Right atrium auricular region (tissue), 2 donors: ENCODE results near the gene TTC31. TPM values are rescaled to one million over a fixed set of nuclear protein-coding genes. Genes with fewer than 3 reads are reported as not detected.
"Not testable (repeated sequence)": the region's sequence is repeated elsewhere in the genome, so short reads cannot be mapped to it uniquely, and the experiment has no call there.

ENCODE experiments used
- DNase-seq: peaks from one replicate; pipeline ENCODE4 v3.0.0-alpha.2; 2019; ENCODE audit warnings: low spot score
- H3K27ac ChIP-seq, 2 donors: fragments of 200-600 bp; sonication (generic); 1 replicate in 1 of 2; 2 replicates in 1 of 2; pipeline ENCODE4 v1.5.1; 2016 to 2019
- H3K27me3 ChIP-seq, 2 donors: fragments of 200-600 bp; sonication (generic); one replicate each; pipeline versions ENCODE4 v1.5.1 to v1.6.0; 2017 to 2019
- H3K36me3 ChIP-seq: fragments of 200-600 bp; sonication (generic); one replicate; pipeline ENCODE4 v1.5.1; 2016
- H3K4me1 ChIP-seq, 2 donors: fragments of 200-600 bp; sonication (generic); one replicate each; pipeline versions ENCODE4 v1.5.1 to v1.6.0; 2017 to 2019
- H3K4me3 ChIP-seq, 2 donors: fragments of 200-600 bp; sonication (generic); 1 replicate in 1 of 2; 2 replicates in 1 of 2; pipeline ENCODE4 v1.5.1; 2017 to 2019; ENCODE audit warnings: mild to moderate bottlenecking in 1 of 2, moderate library complexity in 1 of 2
- H3K9me3 ChIP-seq, 2 donors: fragments of 200-600 bp; sonication (generic); one replicate each; pipeline ENCODE4 v1.5.1; 2019
- total RNA-seq, 2 donors: library from RNA; depleted of rRNA; stranded (reverse); fragments of >200 nt; gene quantifications; one replicate each; pipeline ENCODE4 v1.1.0, GENCODE V29; 2016
- TF ChIP-seq, protein P1 (sequence below), 2 donors: fragments of 200-600 bp; sonication (generic); IDR thresholded peaks; one replicate each; pipeline ENCODE4 v1.5.1; 2019; ENCODE audit warnings: antibody characterized with exemption in 2 of 2

The TTC31 gene
- total RNA-seq, 2 donors from 2014 or later, result 9.1 to 9.6 TPM

DNA sequence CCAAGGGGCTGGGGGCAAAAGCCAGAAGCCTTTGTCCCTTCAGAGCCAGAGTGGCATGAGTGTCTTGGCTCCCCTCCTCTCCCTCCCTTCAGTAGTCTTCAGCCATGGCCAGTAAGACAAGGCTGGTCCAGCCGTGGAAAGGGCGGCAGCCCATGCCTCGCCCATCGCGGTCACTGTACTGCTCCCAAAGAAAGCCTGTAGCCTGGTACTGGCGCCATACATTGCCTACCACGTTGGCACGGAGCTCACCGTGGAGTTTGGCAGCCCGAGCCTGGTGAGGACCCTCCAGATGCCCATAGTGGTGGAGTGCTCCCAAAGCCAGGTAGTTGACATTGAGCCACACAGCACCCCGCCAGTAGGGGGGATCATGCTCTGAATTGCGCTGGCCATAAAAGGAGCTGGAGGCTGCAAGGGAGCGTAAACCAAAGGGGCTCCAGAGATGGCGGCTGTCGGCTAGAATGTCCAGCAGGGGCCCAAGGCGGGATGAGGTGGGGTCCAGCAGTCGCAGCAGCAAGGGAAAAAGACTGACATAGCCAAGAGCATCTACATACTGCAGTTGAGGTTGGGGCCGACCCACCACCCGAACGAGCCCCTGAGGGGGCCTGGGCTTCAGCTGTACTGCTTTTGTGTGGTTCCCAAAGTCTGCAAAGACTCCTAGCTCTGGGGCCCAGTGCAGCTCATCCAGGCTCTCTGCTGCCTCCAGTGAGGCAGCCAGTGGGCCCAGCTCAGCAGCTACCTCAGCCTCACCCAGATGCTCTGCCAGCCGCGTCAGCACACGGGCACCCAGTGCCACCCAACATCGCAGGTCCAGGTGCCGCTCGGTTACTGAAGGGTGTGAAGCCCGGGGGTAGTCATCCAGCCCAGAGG is 21.5 kb upstream of the TTC31 start:
- Histone ChIP-seq H3K27me3 (no peaks in the 10 kb centered on the region), H3K36me3 (peaks cover 19% of the 10 kb centered on the region), H3K27ac (no peak overlapping the region), H3K4me1 (peaks cover 0 to 40% of the 10 kb centered on the region in 2 donors), H3K9me3 (no peaks in the 10 kb centered on the region), H3K4me3 (no peak overlapping the region)
- no peak for DNase-seq
- TF ChIP-seq, protein P1, sequence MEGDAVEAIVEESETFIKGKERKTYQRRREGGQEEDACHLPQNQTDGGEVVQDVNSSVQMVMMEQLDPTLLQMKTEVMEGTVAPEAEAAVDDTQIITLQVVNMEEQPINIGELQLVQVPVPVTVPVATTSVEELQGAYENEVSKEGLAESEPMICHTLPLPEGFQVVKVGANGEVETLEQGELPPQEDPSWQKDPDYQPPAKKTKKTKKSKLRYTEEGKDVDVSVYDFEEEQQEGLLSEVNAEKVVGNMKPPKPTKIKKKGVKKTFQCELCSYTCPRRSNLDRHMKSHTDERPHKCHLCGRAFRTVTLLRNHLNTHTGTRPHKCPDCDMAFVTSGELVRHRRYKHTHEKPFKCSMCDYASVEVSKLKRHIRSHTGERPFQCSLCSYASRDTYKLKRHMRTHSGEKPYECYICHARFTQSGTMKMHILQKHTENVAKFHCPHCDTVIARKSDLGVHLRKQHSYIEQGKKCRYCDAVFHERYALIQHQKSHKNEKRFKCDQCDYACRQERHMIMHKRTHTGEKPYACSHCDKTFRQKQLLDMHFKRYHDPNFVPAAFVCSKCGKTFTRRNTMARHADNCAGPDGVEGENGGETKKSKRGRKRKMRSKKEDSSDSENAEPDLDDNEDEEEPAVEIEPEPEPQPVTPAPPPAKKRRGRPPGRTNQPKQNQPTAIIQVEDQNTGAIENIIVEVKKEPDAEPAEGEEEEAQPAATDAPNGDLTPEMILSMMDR (IDR thresholded peaks at IDR 0.05), result no peak

DNA sequence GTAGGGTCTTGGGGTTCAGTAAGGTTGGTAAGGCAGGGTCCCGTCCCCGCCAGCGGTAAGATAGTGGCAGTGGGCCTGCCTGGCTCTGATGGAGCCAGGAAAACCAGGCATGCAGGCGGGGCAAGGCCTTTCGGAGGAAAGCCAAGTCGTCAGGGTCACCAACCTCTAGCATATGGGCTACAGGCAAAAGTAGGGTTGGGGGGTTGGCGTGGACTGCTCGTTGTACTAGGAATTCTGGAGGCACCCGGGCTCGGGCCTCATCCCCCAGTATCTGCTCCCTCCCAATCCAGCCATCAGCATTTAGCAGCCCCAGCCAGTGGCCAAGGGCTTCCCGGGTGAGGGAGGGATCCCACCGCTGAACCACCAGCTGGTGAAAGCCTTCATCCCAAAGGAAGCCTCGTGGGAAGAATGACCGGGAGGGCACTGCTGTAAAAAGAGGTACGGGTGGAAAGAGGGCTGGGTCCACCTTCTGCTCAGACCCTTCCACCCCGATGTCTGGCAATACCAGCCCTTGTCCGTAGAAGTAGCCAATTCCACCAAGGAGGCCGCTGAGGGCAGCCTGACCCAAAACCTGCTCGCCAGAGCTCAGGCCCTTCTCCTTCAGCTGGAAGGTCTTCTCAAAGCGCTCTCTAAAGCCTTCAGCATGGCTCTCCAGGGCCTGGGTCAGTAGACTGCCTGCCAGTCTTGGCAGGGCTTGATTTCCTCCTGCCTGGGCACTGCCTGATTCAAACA is 20.7 kb upstream of the TTC31 start:
- H3K4me3 ChIP-seq, result no peak overlapping the region
- no peak for DNase-seq

GRCh38 chr2:74462786-74463105 is 20.1 kb upstream of the TTC31 start:
- TF ChIP-seq, protein P1 (IDR thresholded peaks at IDR 0.05), result no peak
- H3K27me3 ChIP-seq, result no peaks in the 10 kb centered on the region
- no peak for DNase-seq
- peaks cover 19% of the 10 kb centered on the region for H3K36me3 ChIP-seq
- peaks cover 0 to 28% of the 10 kb centered on the region in 2 donors for H3K4me1 ChIP-seq
- no peak overlapping the region for H3K27ac ChIP-seq
- H3K4me3 ChIP-seq, result no peak overlapping the region
- no peaks in the 10 kb centered on the region for H3K9me3 ChIP-seq

More for the DNA sequence above, 20.7 kb upstream of the TTC31 start:
- Histone ChIP-seq H3K27ac (no peak overlapping the region), H3K27me3 (no peaks in the 10 kb centered on the region), H3K4me1 (peaks cover 0 to 32% of the 10 kb centered on the region in 2 donors), H3K9me3 (no peaks in the 10 kb centered on the region), H3K36me3 (peaks cover 19% of the 10 kb centered on the region)
- TF ChIP-seq, protein P1 (IDR thresholded peaks at IDR 0.05), result no peak

DNA sequence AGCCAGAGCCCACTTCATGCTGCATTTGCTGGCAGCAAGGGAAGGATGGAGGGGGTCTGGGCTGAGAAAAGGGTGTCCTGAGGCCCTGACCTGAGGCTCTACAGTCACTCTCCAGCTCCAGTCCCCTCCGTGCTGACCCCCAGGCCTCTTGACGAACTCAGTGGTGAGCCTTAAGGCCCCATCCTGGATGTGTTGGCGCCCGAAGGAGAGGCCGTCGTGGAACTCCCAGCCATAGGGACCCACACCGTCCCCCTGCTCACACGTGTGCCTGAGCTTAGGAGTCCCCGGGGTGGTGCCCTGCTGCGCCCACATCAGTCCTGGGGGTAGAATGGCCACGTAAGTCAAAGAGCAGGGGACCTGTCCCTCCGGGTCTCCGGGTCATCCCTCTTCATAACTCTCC is 18.5 kb upstream of the TTC31 start:
- Histone ChIP-seq H3K9me3 (no peaks in the 10 kb centered on the region), H3K4me1 (peaks cover 0 to 18% of the 10 kb centered on the region in 2 donors), H3K4me3 (peak overlapping the region; percentile 93 to 94), H3K36me3 (peaks cover 19% of the 10 kb centered on the region), H3K27me3 (no peaks in the 10 kb centered on the region), H3K27ac (peak overlapping the region; percentile 84 to 86)
- TF ChIP-seq, protein P1 (IDR thresholded peaks at IDR 0.05), result no peak
- no peak for DNase-seq

GRCh38 chr2:74470742-74471141 is 12.1 kb upstream of the TTC31 start:
- not testable (repeated sequence) for H3K27ac ChIP-seq, H3K4me3 ChIP-seq, H3K27me3 ChIP-seq, DNase-seq, H3K9me3 ChIP-seq
- Histone ChIP-seq H3K4me1 (peaks cover 0 to 24% of the 10 kb centered on the region in 2 donors), H3K36me3 (peaks cover 15% of the 10 kb centered on the region)

DNA sequence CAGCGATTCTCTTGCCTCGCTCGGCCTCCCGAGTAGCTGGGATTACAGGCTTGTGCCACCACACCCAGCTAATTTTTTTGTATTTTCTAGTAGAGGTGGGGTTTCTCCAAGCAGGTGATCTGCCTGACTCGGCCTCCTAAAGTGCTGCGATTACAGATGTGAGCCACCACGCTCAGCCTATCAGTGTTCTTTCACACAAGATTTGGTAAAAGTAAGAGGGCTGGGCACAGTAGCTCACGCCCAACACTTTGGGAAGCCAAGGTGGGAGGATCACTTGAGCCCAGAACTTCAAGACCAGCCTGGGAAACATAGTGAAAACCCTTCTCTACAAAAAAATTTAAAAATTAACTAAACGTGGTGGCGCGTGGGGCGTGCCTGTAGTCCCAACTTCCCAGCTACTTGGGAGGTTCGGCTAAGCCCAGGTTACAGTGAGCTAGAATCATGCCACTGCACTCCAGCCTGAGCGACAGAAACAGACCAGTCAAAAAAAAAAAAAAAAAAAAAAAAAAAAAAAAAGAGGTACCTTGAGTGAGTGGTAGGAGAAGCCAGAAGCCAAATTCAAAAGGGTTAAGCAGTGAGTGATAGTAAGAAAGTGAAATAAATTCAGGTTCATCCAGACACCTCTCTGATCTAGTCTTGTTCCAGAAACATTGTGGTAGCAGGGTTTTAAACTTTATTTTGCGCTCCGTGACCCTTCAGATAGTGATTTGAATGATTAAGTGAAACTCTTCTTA is 11.4 kb upstream of the TTC31 start:
- TF ChIP-seq, protein P1 (IDR thresholded peaks at IDR 0.05), result no peak

More for the DNA sequence above, 11.4 kb upstream of the TTC31 start:
- Histone ChIP-seq H3K4me1 (peaks cover 0 to 20% of the 10 kb centered on the region in 2 donors), H3K36me3 (peaks cover 15% of the 10 kb centered on the region), H3K4me3 (peak overlapping the region; percentile 66 to 68), H3K27me3 (no peaks in the 10 kb centered on the region), H3K27ac (peak overlapping the region; percentile 79 to 90), H3K9me3 (no peaks in the 10 kb centered on the region)
- no peak for DNase-seq
